Frontal cortex (tissue), 4 donors: Measurements from ENCODE around the gene DPH3. TPM values are rescaled to one million over a fixed set of nuclear protein-coding genes. Genes with fewer than 3 reads are reported as not detected.
"Not testable (repeated sequence)": the region's sequence is repeated elsewhere in the genome, so short reads cannot be mapped to it uniquely, and the experiment has no call there.

Experiments
- DNase-seq, 2 donors: peaks; one replicate each; pipeline ENCODE4 v3.0.0; 2012; ENCODE audit warnings: low spot score in 2 of 2
- FAIRE-seq: peaks from 2 replicates; lab custom pipeline; 2012; peaks lifted over from hg19 to GRCh38; lab: Jason Lieb, UNC
- total RNA-seq: library from RNA; depleted of rRNA; stranded (reverse); fragments of >200 nt; gene quantifications from one replicate; pipeline ENCODE4 v1.2.3, GENCODE V29; 2014
- donor health status: control.
- donor health status: control.
- donor health status: control.

The DPH3 gene
- total RNA-seq: 20.4 TPM

DNA sequence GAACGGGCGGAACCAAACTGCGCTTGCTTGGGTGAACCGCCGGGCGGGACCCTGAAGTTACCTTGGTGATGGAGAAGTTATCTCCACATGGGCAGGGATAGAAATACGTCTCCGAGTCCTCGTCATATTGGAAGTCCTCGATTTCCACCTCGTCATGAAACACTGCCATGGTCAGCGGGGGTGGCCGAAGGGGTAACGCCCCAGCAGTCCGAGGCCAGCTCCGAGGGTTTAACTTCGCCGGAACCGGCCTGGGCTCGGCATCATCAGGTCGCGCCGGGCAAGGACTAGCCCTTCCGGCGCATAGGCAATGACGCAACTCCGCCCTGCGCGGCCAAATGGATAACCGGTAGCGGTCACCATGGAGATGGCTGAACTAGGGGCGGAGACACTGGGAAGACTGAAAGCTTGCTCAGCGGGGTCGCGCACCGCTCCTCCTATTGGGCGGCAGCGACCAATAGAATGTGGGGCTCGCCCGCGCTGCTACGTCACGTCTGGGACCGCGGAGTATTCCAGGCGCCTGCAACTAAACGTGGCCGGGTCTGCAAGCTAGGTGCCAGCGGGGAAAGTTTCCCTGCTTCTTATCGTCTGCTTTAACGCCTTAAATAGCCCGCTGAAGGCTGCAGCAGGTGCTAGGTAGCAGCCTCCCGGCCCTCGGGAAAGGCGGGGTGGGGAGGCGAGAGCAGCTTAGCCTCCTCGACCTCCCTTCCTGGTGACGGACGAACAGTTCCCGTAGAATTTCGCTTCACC is at the start of gene DPH3, which contains the start of gene OXNAD1:
Gene DPH3 (minus strand): TSS at position 236 of the 747 bp plus-strand sequence. CDS start 67 bp downstream, at position 169.
Gene OXNAD1 (plus strand): TSS at position 505 of the 747 bp plus-strand sequence. CDS start 5,741 bp downstream, outside the sequence.
- FAIRE-seq: peak; percentile 90

DNA sequence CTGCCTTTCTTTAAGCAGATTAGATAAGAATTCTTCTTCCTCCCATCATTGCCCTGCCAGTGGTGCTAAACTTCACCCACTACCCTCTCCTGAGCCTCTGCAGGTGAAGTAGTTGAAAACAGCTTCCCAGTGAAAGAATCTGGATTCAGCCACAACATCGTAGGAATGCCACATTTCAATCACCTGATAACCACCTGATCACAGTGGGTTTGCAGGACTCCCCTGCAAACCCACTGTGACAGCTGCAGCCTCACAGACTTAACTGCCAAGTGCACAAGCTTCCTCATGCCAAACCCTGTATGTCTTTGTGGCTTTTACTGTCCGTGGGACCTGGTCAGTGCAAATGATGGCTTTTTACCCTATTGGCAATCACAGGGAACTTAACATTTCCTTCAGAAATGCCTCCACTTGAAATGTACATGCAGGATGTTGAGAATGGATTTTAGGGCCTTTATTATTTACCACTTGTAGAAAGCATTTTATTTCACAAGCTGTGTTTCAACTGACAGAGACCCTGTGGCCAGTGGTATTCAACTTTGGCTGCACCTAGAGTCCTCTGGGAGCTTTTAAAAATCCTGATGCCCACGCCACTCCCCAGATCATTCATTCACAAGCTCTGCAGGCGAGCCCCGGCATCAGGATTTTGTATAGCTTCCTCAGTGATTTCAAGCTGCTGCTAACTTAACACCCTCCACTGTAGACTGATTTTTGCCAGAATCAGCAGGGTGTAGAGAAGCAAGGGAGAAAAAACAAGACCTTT is 49.3 kb upstream of the DPH3 start:
- FAIRE-seq (no peak), DNase-seq (no peak)

More for the DNA sequence above, at the start of gene DPH3, which contains the start of gene OXNAD1:
- peak; percentile 77 to 92 for DNase-seq

GRCh38 chr3:16311960-16312451 is 47.3 kb upstream of the DPH3 start:
- DNase-seq (no peak), FAIRE-seq (no peak)

- DNase-seq, FAIRE-seq: not testable (repeated sequence)
Measured at GRCh38 chr3:16310486-16310885, 45.7 kb upstream of the DPH3 start.

DNA sequence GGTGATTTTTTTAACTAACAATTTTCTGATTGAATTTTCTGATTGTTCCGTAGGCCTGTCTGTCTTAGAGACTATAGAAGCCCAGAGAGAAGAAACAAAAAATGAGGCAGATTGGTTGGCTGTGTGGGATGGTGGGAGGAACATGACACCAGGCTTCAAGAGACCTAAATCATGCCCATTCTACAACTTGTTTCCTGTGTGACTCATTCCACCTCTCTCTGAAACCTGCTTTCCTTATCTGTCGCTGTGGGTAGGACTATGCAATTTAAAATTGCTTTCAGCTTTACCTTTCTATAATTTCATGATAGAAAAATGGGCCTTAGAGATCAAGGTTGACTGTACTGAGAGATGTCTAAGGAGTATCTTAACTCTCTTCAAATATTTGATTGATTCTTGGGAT is 44.8 kb upstream of the DPH3 start:
- DNase-seq: no peak
- no peak for FAIRE-seq

DNA sequence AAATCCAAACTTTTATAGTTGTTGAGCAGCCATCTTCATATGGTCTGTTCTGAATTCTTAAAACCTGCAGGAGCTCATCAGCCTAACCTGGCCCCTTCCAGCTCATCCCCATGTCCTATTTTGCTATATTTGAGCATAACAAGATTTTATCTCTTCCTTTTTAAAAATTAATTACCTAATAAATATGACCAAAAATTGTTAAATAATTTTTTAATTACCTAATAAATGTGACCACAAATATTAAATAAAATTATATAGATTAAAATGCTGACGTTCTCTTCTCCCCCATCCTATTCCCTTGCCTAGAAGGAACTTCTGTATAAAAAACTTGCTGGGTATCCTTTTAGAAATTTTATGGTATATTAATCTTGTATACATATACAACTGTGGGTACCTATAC is 44.0 kb upstream of the DPH3 start:
- FAIRE-seq (no peak), DNase-seq (no peak)

DNA sequence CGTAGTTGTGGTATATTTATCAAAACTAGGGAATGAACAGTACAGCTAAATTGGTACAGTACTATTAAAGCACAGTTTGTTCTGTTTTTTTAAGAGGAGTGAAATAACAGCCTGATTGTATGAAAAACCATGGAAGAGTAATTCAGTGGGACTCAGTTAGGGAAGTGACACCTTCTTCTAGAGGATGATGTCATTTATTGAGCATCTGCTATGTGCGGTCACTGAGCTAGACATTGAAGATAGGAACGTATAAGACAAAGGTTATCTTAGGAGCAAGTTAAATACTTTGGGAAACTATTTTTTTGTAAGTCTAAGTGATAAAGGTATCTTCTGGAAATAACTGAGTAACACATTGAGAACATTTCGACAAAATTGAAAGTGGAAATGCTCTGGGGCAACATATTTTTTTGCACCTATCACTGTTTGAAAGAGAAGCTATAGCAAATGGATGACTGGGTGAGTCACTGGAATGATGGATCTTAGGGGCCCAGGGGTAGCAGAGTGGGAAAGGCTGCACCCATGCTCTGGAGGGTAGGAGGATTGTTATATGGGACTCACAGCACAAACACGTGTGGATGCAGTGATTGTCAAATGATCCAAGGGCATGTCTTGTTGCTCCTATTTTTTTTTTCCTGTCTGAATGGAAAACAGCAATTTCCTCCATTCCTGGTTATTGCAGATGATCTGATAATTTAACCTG is 43.2 kb upstream of the DPH3 start:
- DNase-seq (no peak), FAIRE-seq (no peak)

DNA sequence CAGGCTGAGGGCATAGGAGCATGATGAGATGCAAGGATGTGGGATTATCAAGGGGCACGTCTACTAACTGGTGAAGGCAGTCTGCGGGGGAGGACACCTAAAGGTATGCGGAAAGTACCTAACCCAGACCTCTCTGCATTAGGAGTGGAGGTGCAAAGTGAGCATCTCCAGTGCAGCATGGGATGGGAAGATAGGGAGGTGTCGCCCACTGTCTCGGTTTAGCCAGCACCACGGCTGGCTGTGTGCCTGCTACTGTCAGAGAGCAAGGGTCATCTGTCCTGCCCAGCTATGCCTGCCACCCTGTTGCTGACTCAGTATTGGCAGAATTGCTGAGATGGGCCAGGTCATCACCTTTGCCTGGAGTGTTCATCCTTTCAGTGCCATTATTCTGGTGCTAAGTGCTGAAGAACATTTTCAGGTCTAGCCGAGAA is 40.4 kb upstream of the DPH3 start:
- DNase-seq: no peak
- no peak for FAIRE-seq

DNA sequence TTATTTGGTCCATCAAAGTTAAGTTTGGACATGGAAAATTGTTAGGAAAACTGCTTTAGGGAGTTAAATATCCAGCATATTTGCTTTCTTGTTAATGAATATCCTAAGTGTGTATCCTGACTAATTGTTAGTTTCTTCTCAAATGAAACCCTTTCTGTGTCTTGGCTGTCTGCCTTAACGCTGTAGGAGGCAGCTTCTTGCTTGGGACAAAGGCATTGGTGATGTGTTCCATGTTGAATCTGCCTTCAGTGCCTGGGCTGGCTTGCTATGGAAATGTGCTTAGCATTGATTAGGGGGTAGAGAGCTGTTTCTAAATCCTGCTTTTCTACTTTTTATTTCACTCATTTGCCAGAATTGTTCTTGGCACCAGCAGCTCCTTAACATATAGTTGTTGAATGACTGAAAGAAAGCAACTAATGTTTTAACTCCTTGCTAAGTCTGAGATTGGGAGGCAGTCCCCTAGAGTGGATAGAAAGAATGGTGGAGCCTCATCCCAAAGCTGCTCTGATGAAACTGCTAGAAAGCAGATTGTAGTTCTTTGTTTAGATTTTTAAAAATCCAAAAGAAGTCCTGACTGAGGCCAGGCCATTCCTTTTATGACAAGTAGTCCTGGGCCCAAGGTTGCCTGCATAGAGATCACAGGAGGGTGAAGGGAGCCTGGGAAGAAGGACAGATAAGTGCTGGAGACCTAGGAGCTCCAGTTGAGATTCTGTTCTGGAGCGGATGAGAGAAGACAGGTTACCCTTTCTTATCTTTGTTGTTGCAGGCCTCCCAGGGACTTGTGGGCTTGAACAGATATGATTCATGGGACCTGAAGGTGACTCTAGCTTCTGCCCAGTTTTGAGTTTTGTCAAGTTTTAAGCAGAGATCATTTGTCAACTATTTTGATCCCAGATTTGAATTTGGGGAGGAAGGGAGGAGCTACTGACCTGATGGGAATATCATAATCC is 39.6 kb upstream of the DPH3 start:
- DNase-seq (no peak), FAIRE-seq (no peak)

DNA sequence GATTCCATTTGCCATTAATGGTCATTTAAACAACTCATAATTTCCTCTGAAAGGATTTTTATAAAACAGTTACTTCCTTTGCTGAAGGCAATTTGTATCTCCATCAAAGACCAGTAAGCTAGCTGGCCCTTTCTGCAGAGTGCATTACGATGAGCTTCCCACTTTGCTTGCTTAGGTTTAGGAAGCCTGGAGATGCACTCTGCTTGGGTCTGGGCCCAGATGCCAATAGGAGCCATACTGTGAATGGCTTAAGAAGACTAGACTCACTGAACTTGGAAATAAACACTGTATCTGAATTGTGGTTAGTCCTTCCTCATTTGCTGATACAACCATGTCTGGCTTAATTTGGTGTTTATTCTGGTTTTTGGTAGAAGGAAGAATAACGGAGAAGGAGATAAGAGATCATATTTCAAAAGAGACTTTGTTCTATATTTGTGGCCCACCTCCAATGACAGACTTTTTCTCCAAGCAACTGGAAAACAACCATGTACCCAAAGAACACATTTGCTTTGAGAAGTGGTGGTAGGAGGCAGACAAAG is 38.4 kb upstream of the DPH3 start:
- FAIRE-seq (no peak), DNase-seq (no peak)

- FAIRE-seq (no peak), DNase-seq (no peak)
Measured at GRCh38 chr3:16302082-16302631, 37.4 kb upstream of the DPH3 start.

DNA sequence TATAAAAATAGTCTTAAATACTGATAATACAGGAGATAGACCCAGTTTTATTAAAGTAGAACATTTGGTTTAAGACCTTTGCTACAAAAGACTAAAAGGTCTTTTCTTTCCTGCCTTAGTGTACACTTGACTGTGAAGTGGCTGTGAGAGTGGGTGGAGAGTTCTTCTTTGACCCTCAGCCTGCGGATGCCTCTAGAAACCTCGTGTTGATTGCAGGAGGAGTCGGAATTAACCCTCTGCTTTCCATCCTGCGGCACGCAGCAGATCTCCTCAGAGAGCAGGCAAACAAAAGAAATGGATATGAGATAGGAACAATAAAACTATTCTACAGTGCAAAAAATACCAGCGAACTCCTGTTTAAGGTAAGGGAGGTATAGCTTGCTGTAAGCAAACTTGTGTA is 36.8 kb upstream of the DPH3 start:
- FAIRE-seq: no peak
- DNase-seq: no peak

GRCh38 chr3:16300881-16301359 is 36.2 kb upstream of the DPH3 start:
- no peak for FAIRE-seq
- DNase-seq: no peak

DNA sequence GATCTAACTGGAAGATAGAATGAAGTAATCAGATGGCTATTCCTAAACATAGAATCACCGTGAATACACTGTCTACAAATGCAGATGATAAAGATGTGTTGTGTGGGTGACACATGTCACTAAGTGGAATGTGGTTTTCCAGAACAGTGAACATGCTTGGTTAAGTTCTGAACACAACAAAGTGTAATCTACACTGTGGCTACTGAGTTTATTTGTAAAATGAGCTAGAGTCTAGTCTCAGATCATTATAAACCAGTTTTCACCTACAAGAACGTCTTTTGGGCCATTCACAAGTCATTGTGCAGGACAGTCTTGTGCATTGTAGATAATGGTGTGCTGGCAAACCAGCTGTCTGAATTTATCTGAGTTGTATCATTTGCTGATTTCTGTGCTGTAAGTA is 35.6 kb upstream of the DPH3 start:
- no peak for FAIRE-seq

DNA sequence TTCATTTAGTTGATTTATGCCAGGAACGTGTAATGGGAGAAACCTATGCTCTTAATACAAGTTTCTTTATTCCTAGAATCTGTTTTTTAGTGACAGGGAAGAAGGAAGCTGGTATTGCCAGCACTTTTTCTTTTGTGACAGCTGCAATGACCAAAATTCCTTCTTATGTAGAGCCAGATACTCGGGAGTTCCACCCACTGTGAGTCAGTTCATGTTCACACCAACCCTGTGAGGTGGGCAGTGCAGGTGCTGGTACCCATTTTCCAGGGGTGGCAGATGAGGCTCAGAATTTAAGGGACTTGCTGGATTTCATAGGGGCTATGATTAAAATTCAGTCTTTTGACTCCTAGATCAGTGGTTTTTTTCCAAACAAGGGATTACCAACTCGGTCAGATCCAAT is 35.0 kb upstream of the DPH3 start:
- DNase-seq: no peak
- FAIRE-seq: no peak

More for the DNA sequence above, 35.6 kb upstream of the DPH3 start:
- no peak for DNase-seq

GRCh38 chr3:16298891-16299290 is 34.1 kb upstream of the DPH3 start:
- DNase-seq (no peak), FAIRE-seq (no peak)

DNA sequence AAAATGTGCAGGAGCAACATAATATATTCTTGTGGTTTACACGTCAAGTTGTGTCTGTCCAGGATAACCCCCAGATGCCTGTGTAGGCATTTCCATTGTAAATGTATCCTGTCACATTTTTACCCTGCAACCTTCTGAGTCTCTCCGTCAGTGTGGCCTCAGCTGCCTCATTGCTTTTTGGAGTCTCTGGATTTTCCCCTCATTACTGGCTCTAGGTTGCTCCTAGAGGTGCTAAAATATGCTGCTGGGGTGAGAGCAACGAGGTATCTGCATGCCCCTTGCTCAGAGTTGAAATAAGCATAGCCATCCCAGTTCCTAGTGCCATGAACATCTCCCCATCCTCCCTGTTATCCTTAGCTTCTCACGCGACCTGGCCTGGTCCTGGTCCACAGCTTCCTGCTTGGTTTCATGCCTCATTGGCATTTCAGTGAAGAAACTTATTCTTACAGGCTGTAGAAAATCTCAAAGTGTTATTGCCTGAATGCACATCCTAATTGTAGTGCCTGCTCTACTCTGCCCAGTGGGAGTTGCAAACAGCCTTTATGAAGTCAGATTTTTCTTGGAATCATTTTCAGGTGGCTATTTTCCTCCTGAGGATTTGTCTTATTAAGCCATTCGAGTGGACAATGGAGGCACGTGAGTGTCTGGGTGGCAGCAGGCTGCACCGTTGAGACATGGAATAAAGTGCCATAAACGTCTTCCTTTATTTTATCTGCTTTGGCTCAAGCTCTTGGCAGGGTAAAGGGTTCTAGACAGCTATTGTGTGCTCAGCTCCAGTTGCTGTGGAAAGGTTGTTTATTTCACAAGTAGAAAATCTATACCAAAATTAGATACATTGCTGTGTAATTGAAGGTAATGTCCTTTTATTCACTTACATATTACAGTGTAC is 33.5 kb upstream of the DPH3 start:
- no peak for FAIRE-seq
- DNase-seq: no peak
